Colonic mucosa (tissue), 4 donors: ENCODE measurements around the gene MRC2. TPM values are rescaled to one million over a fixed set of nuclear protein-coding genes. Genes with fewer than 3 reads are reported as not detected.

ENCODE experiments used
- DNase-seq: peaks from one replicate; pipeline ENCODE4 v3.0.0-alpha.2; 2020
- H3K27ac ChIP-seq: fragments of 200-600 bp; one replicate; pipeline ENCODE4 v1.8.0; 2021
- H3K27me3 ChIP-seq: fragments of 200-600 bp; one replicate; pipeline ENCODE4 v1.8.0; 2021
- H3K36me3 ChIP-seq: fragments of 200-600 bp; one replicate; pipeline ENCODE4 v1.8.0; 2021
- H3K4me1 ChIP-seq: fragments of 200-600 bp; one replicate; pipeline ENCODE4 v1.8.0; 2021; ENCODE audit warnings: mild to moderate bottlenecking
- H3K4me3 ChIP-seq: fragments of 200-600 bp; one replicate; pipeline ENCODE4 v1.8.0; 2021
- H3K9ac ChIP-seq, 2 donors: one replicate each; pipeline ENCODE4 v1.7.0; 2013; ENCODE audit warnings: control low read depth in 2 of 2, low read depth in 2 of 2, low read length in 2 of 2
- H3K9me3 ChIP-seq: fragments of 200-600 bp; one replicate; pipeline ENCODE4 v1.8.0; 2021
- CTCF ChIP-seq: fragments of 200-600 bp; IDR thresholded peaks from one replicate; pipeline ENCODE4 v1.8.0; 2022; ENCODE audit warnings: antibody characterized with exemption, mild to moderate bottlenecking
- intact Hi-C: fragments of 100-400 bp; cut with DNase I; formaldehyde crosslinking; loops from one replicate; pipeline ENCODE4 v1.14.1; 2022
- total RNA-seq, 2 donors: library from RNA; stranded (reverse); fragmentation: NEBNext Ultra II Directional in 1 of 2; extraction: Animal tissue kit (Norgen Biotek cat#: 25700) in 1 of 2; gene quantifications; one replicate each; pipeline ENCODE4 v1.2.1, GENCODE V29; 2021
- donor health status: healthy.
- donor health status: DM: no; HTN: no; CAD: no.
- donor health status: DM: no; HTN: no; CAD: no.

The MRC2 gene
- total RNA-seq, 2 donors from 2014 or later, result 6.4 to 10.9 TPM

GRCh38 chr17:62614142-62614541 lies 13.3 kb upstream of the MRC2 start:
- H3K4me3 ChIP-seq, result no peak overlapping the region
- no peak for TF ChIP-seq CTCF
- no peak overlapping the region for H3K9ac ChIP-seq
- no peak overlapping the region for H3K27ac ChIP-seq
- intact Hi-C loops, result no loop called here
- H3K9me3 ChIP-seq, result no peaks in the 10 kb centered on the region
- H3K36me3 ChIP-seq, result peaks cover under 1% of the 10 kb centered on the region
- H3K27me3 ChIP-seq, result no peaks in the 10 kb centered on the region
- no peaks in the 10 kb centered on the region for H3K4me1 ChIP-seq
- no peak for DNase-seq

GRCh38 chr17:62615503-62615902 lies 12.0 kb upstream of the MRC2 start:
- intact Hi-C loops, result no loop called here
- H3K36me3 ChIP-seq, result no peaks in the 10 kb centered on the region
- H3K9me3 ChIP-seq, result no peaks in the 10 kb centered on the region
- DNase-seq, result no peak
- no peak for TF ChIP-seq CTCF
- H3K4me1 ChIP-seq, result no peaks in the 10 kb centered on the region
- no peak overlapping the region for H3K27ac ChIP-seq
- no peak overlapping the region for H3K9ac ChIP-seq
- H3K4me3 ChIP-seq, result no peak overlapping the region
- no peaks in the 10 kb centered on the region for H3K27me3 ChIP-seq

DNA sequence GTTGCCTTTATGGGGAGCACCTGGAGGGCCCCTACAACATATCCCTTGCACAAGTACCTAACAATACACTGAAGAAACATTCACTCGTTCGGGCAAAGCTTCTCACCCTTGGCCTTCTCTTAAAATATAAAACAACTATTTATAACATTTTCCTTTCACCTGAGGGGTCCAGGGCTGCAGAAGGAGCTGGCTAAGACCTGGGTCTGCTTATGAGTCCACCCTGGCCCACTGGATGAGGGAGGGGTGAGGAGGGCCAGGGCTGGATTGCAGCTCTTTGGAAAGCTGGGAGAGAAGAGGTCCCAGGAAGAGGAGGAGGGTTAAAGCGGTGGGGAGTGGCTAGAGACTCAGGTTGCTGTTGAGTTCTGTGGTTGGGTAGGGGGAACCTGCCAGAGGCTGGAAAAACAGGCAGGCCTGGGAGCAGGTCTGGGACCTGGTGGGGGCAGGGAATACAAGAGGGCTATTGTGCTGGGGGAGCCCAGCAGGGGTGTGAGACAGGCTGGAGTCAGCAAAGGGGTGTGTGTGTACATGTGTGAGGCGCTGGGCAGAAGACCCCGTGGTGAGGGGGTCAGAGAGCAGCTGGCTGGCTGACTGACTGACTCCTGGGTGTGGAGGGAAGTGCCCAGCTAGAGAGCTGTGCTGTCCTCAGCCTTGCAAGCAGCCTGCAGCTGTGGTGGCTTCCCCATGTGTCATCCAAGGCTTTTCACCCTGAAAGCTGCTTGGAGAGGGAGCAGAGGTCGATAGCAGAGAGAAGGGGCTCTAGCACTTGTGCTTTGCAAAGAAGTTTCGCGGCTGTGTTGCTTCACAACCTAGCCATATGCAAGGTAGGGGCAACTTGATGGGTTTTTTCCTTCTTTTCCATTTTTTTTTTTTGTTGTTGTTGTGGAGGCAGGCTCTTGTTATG lies 10.2 kb upstream of the MRC2 start:
- Histone ChIP-seq H3K36me3 (no peaks in the 10 kb centered on the region), H3K27ac (no peak overlapping the region)
- no peak for DNase-seq

GRCh38 chr17:62617894-62618472 lies 9.5 kb upstream of the MRC2 start:
- Histone ChIP-seq H3K9me3 (no peaks in the 10 kb centered on the region), H3K9ac (no peak overlapping the region), H3K36me3 (no peaks in the 10 kb centered on the region), H3K27me3 (no peaks in the 10 kb centered on the region), H3K4me1 (no peaks in the 10 kb centered on the region), H3K4me3 (no peak overlapping the region), H3K27ac (no peak overlapping the region)
- no peak for DNase-seq
- TF ChIP-seq CTCF, result no peak
- intact Hi-C loops, result no loop called here

More for the DNA sequence above, 10.2 kb upstream of the MRC2 start:
- Histone ChIP-seq H3K27me3 (no peaks in the 10 kb centered on the region), H3K4me3 (no peak overlapping the region), H3K9ac (no peak overlapping the region), H3K4me1 (no peaks in the 10 kb centered on the region), H3K9me3 (no peaks in the 10 kb centered on the region)
- TF ChIP-seq CTCF, result no peak
- intact Hi-C loops, result no loop called here

DNA sequence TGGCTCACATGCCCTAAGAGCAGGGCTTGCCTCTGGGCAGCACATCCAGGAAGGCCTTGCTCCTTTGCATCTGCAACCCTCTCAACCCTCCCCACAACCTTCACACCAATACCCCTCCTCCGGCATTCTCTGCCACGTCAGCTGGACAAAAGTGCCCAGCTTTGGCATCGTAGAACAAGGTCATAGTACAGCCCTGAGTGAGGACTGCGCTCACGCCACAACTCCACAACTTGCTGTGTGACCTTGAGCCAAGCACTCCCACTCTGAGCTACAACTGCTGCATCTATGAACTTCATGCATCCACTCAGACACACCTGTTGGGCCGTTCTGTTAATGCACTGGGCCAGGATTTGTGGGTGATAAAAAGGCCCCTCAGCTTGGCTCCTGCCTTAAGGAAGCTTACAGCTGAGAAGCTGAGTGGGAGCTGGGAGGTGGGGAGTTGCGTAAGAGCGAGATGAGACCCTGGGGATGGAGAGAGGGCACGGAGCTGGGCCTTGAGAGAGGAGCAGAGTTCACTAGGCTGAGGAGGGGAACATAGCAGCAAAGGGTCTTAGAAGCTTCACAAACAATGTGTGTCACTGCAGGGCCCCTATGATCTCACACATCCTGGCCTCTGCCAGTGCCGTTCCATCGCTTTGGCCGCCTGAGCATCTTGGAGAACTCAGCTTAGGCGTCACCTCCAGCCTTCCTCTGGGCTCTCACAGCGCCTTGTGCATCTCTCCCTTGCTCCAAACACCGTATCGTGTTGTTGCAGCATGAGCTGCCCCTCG lies 8.6 kb upstream of the MRC2 start:
- intact Hi-C loops, result no loop called here
- H3K27ac ChIP-seq, result no peak overlapping the region

More for the DNA sequence above, 8.6 kb upstream of the MRC2 start:
- no peaks in the 10 kb centered on the region for H3K36me3 ChIP-seq
- DNase-seq, result no peak
- H3K4me3 ChIP-seq, result no peak overlapping the region
- H3K9me3 ChIP-seq, result no peaks in the 10 kb centered on the region
- TF ChIP-seq CTCF, result no peak
- no peaks in the 10 kb centered on the region for H3K27me3 ChIP-seq
- H3K4me1 ChIP-seq, result no peaks in the 10 kb centered on the region
- no peak overlapping the region for H3K9ac ChIP-seq
